Panc1 (cell line): ENCODE measurements around the gene NUMB. TPM values are rescaled to one million over a fixed set of nuclear protein-coding genes. Genes with fewer than 3 reads are reported as not detected.

Source experiments
- ATAC-seq: fragments of 200-7000 bp; cut with Tn5 transposase; 2 replicates; pipeline ENCODE4 v1.9.1; 2020; ENCODE audit warnings: mild to moderate bottlenecking, moderate library complexity
- BruUV-seq: library from RNA; stranded (reverse); fragments of 400-500 nt; replicated peaks from 2 replicates; lab custom pipeline; 2021; lab: Mats Ljungman, UMichigan
- CTCF ChIA-PET: fragments of 300-600 bp; sonication (Branson Sonifier 250); formaldehyde crosslinking; loops from one replicate; lab custom pipeline; 2022; ENCODE audit warnings: antibody characterized with exemption; lab: Charles Lee
- POLR2A ChIA-PET: fragments of 300-600 bp; sonication (Branson Sonifier 250); formaldehyde crosslinking; loops from one replicate; lab custom pipeline; 2022; ENCODE audit warnings: antibody characterized with exemption; lab: Charles Lee
- DNase-seq: peaks from one replicate; pipeline ENCODE4 v3.0.0-alpha.2; 2010; ENCODE audit warnings: low read depth, low spot score
- H3K27ac ChIP-seq: 2 replicates; pipeline ENCODE4 v1.5.1; 2011; ENCODE audit warnings: mild to moderate bottlenecking, low read length, inconsistent platforms
- H3K27me3 ChIP-seq: fragments of 200-500 bp; sonication (Bioruptor generic); 2 replicates; pipeline ENCODE4 v1.6.0; 2014; ENCODE audit warnings: low read length, inconsistent platforms; ENCODE audit not compliant: control insufficient read depth, insufficient read depth
- H3K36me3 ChIP-seq: fragments of 200-500 bp; sonication (Bioruptor generic); 2 replicates; pipeline ENCODE4 v1.5.1; 2014; ENCODE audit warnings: inconsistent platforms, mild to moderate bottlenecking, low read length, moderate library complexity; ENCODE audit not compliant: control insufficient read depth, insufficient read depth
- H3K4me1 ChIP-seq: 2 replicates; pipeline ENCODE4 v1.5.1; 2011; ENCODE audit warnings: inconsistent platforms, mild to moderate bottlenecking, low read length, moderate library complexity; ENCODE audit not compliant: control insufficient read depth, insufficient read depth
- H3K4me3 ChIP-seq, 2 experiments: 2 replicates each; pipeline ENCODE4 v1.5.1; 2011 to 2012; ENCODE audit warnings: low read depth in 2 of 2, low read length in 2 of 2, mild to moderate bottlenecking in 2 of 2, inconsistent platforms in 1 of 2, moderate library complexity in 1 of 2
- H3K9me3 ChIP-seq: fragments of 200-500 bp; sonication (Bioruptor generic); 2 replicates; pipeline ENCODE4 v1.5.1; 2014; ENCODE audit warnings: low read depth, mild to moderate bottlenecking, inconsistent platforms, low read length, moderate library complexity; ENCODE audit not compliant: control insufficient read depth, insufficient read depth
- POLR2AphosphoS5 ChIP-seq: IDR thresholded peaks from 2 replicates; pipeline ENCODE4 v1.6.1; 2012; ENCODE audit warnings: mild to moderate bottlenecking, low read depth, low read length, moderate library complexity
- SIN3A ChIP-seq: IDR thresholded peaks from 2 replicates; pipeline ENCODE4 v1.6.1; 2012; ENCODE audit warnings: low read depth, mild to moderate bottlenecking, low read length, moderate library complexity, borderline replicate concordance; ENCODE audit not compliant: insufficient read depth
- TCF7L2 ChIP-seq: IDR thresholded peaks from 2 replicates; pipeline ENCODE4 v1.6.1; 2011; ENCODE audit warnings: mild to moderate bottlenecking, low read depth, low read length, inconsistent platforms
- in situ Hi-C: cut with HindIII; loops from 2 replicates; pipeline ENCODE4 v1.10.0; 2016; ENCODE audit warnings: low sequenced_read_pairs, low pct_unique_long_range_greater_than_20kb
- intact Hi-C: fragments of 100-400 bp; cut with micrococcal nuclease; formaldehyde crosslinking; loops from one replicate; pipeline ENCODE4 v1.10.0; 2022; ENCODE audit not compliant: unreplicated experiment
- total RNA-seq: library from RNA; stranded (reverse); gene quantifications from one replicate; pipeline ENCODE4 v1.2.1, GENCODE V29; 2021; ENCODE audit not compliant: unreplicated experiment
- TF ChIP-seq, protein P1 (sequence below): fragments of 450-650 bp; IDR thresholded peaks from 2 replicates; pipeline ENCODE4 v1.5.1; 2017; ENCODE audit warnings: mild to moderate bottlenecking
- TF ChIP-seq, protein P2 (sequence below), 2 experiments: IDR thresholded peaks; 2 replicates each; pipeline ENCODE4 v1.6.1; 2011 to 2012; ENCODE audit warnings: low read depth in 2 of 2, control low read depth in 1 of 2, low read length in 1 of 2, mild to moderate bottlenecking in 1 of 2, moderate library complexity in 1 of 2; ENCODE audit not compliant: insufficient read depth in 1 of 2

Gene NUMB
- total RNA-seq, 1 experiment from 2014 or later = 51.5 TPM

- Histone ChIP-seq H3K9me3 (no peaks in the 10 kb centered on the region), H3K36me3 (no peaks in the 10 kb centered on the region; the same call in 1 of the 2 replicates), H3K4me1 (peaks cover 3% of the 10 kb centered on the region; the same call in 1 of the 2 replicates), H3K4me3 (no peak overlapping the region), H3K27me3 (no peaks in the 10 kb centered on the region), H3K27ac (no peak overlapping the region)
- no peak for DNase-seq
- no peak for TF ChIP-seq TCF7L2
- TF ChIP-seq, protein P1, sequence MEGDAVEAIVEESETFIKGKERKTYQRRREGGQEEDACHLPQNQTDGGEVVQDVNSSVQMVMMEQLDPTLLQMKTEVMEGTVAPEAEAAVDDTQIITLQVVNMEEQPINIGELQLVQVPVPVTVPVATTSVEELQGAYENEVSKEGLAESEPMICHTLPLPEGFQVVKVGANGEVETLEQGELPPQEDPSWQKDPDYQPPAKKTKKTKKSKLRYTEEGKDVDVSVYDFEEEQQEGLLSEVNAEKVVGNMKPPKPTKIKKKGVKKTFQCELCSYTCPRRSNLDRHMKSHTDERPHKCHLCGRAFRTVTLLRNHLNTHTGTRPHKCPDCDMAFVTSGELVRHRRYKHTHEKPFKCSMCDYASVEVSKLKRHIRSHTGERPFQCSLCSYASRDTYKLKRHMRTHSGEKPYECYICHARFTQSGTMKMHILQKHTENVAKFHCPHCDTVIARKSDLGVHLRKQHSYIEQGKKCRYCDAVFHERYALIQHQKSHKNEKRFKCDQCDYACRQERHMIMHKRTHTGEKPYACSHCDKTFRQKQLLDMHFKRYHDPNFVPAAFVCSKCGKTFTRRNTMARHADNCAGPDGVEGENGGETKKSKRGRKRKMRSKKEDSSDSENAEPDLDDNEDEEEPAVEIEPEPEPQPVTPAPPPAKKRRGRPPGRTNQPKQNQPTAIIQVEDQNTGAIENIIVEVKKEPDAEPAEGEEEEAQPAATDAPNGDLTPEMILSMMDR = no peak
- TF ChIP-seq, protein P2, sequence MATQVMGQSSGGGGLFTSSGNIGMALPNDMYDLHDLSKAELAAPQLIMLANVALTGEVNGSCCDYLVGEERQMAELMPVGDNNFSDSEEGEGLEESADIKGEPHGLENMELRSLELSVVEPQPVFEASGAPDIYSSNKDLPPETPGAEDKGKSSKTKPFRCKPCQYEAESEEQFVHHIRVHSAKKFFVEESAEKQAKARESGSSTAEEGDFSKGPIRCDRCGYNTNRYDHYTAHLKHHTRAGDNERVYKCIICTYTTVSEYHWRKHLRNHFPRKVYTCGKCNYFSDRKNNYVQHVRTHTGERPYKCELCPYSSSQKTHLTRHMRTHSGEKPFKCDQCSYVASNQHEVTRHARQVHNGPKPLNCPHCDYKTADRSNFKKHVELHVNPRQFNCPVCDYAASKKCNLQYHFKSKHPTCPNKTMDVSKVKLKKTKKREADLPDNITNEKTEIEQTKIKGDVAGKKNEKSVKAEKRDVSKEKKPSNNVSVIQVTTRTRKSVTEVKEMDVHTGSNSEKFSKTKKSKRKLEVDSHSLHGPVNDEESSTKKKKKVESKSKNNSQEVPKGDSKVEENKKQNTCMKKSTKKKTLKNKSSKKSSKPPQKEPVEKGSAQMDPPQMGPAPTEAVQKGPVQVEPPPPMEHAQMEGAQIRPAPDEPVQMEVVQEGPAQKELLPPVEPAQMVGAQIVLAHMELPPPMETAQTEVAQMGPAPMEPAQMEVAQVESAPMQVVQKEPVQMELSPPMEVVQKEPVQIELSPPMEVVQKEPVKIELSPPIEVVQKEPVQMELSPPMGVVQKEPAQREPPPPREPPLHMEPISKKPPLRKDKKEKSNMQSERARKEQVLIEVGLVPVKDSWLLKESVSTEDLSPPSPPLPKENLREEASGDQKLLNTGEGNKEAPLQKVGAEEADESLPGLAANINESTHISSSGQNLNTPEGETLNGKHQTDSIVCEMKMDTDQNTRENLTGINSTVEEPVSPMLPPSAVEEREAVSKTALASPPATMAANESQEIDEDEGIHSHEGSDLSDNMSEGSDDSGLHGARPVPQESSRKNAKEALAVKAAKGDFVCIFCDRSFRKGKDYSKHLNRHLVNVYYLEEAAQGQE (IDR thresholded peaks at IDR 0.05; ENCODE audit: insufficient read depth in 1 of 2, low read depth in 2 of 2, low read length in 1 of 2) = no peak
- no peak for TF ChIP-seq POLR2AphosphoS5
- no peak for TF ChIP-seq SIN3A
- ChIA-PET POLR2A (interaction anchor here (0.7 kb wide), 2 partner anchors 28 to 307 kb away, joined by 4 to 5 read pairs; no protein-coding TSS in a partner anchor), CTCF (no interaction called here)
- in situ Hi-C loops = no loop called here
- no peak for ATAC-seq
- no TSS peak for BruUV-seq
- intact Hi-C loops = no loop called here
Observed at GRCh38 chr14:73452341-73453186, 5.8 kb downstream of the NUMB start.

GRCh38 chr14:73443758-73444157 is 14.6 kb downstream of the NUMB start:
- intact Hi-C loops (no loop called here), in situ Hi-C loops (no loop called here)
- TF ChIP-seq SIN3A (no peak), TCF7L2 (no peak), POLR2AphosphoS5 (no peak)
- TF ChIP-seq, protein P2 (IDR thresholded peaks at IDR 0.05; ENCODE audit: insufficient read depth in 1 of 2, low read depth in 2 of 2, low read length in 1 of 2) = no peak
- TF ChIP-seq, protein P1 = no peak
- POLR2A ChIA-PET = interaction anchor here (0.5 kb wide), 1 partner anchor 27 kb away, joined by 11 read pairs; no protein-coding TSS in a partner anchor
- H3K27me3 ChIP-seq = no peaks in the 10 kb centered on the region
- no peaks in the 10 kb centered on the region for H3K9me3 ChIP-seq
- H3K27ac ChIP-seq = no peak overlapping the region
- BruUV-seq = no TSS peak
- DNase-seq (no peak), ATAC-seq (no peak)
- H3K36me3 ChIP-seq = no peaks in the 10 kb centered on the region
- no peaks in the 10 kb centered on the region for H3K4me1 ChIP-seq
- H3K4me3 ChIP-seq = no peak overlapping the region
- CTCF ChIA-PET = interaction anchor here (0.6 to 0.7 kb wide), 3 partner anchors 9 to 127 kb away, joined by 3 to 4 read pairs (median 3); no protein-coding TSS in a partner anchor
